GM12873 (cell line): ENCODE results near the gene NR2F1-AS1.

Experiments used
- CTCF ChIP-seq: IDR thresholded peaks from 2 replicates; pipeline ENCODE4 v1.5.1; 2012; ENCODE audit warnings: low read depth, mild to moderate bottlenecking, moderate library complexity, low read length, control low read depth; ENCODE audit not compliant: insufficient read depth; ENCODE audit errors: missing control alignments

The NR2F1-AS1 gene

GRCh38 chr5:93382188-93382825 lies 198.7 kb downstream of the NR2F1-AS1 start:
- TF ChIP-seq CTCF: no peak

GRCh38 chr5:93381057-93381456 lies 200.0 kb downstream of the NR2F1-AS1 start:
- no peak for TF ChIP-seq CTCF

- TF ChIP-seq CTCF: no peak
Measured at GRCh38 chr5:93378073-93378472, 202.9 kb downstream of the NR2F1-AS1 start.

- TF ChIP-seq CTCF: no peak
Measured at GRCh38 chr5:93371893-93372292, 209.1 kb downstream of the NR2F1-AS1 start.

- TF ChIP-seq CTCF: no peak
Measured at GRCh38 chr5:93364378-93364777, 216.6 kb downstream of the NR2F1-AS1 start.

GRCh38 chr5:93360436-93361088 lies 220.5 kb downstream of the NR2F1-AS1 start:
- no peak for TF ChIP-seq CTCF

GRCh38 chr5:93359960-93360305 lies 221.1 kb downstream of the NR2F1-AS1 start:
- TF ChIP-seq CTCF: no peak
